GM12892 (cell line): Measurements from ENCODE around the gene TTLL6.

ENCODE experiments used
- POLR2A ChIP-seq: IDR thresholded peaks from 2 replicates; pipeline ENCODE4 v1.6.1; 2011; ENCODE audit warnings: low read depth, low read length, control low read depth
- POLR2AphosphoS5 ChIP-seq: IDR thresholded peaks from 2 replicates; pipeline ENCODE4 v1.6.1; 2011; ENCODE audit warnings: low read depth, low read length, control low read depth
- TAF1 ChIP-seq: IDR thresholded peaks from 2 replicates; pipeline ENCODE4 v1.6.1; 2011; ENCODE audit warnings: low read depth, mild to moderate bottlenecking, control low read depth, low read length, borderline replicate concordance

GRCh38 chr17:48735062-48735351 is 82.0 kb downstream of the TTLL6 start:
- no peak for TF ChIP-seq TAF1
- no peak for TF ChIP-seq POLR2A
- no peak for TF ChIP-seq POLR2AphosphoS5
